Upper lobe of right lung (tissue), 1 donor: ENCODE measurements around the gene UTRN. TPM values are rescaled to one million over a fixed set of nuclear protein-coding genes. Genes with fewer than 3 reads are reported as not detected.
A peak's percentile ranks its signal among the peaks of the same experiment; 100 is the strongest.

Experiments used
- ATAC-seq: fragments of 200-7000 bp; cut with Tn5 transposase; one replicate; pipeline ENCODE4 v1.9.1; 2020; ENCODE audit warnings: mild to moderate bottlenecking, moderate library complexity
- DNase-seq: peaks from one replicate; pipeline ENCODE4 v3.0.0-alpha.2; 2020
- H3K27ac ChIP-seq: fragments of 200-600 bp; one replicate; pipeline ENCODE4 v1.8.0; 2022
- H3K27me3 ChIP-seq: fragments of 200-600 bp; one replicate; pipeline ENCODE4 v1.8.0; 2022; ENCODE audit warnings: mild to moderate bottlenecking
- H3K36me3 ChIP-seq: fragments of 200-600 bp; one replicate; pipeline ENCODE4 v1.8.0; 2022
- H3K4me1 ChIP-seq: fragments of 200-600 bp; one replicate; pipeline ENCODE4 v1.8.0; 2022
- H3K4me3 ChIP-seq: fragments of 200-600 bp; one replicate; pipeline ENCODE4 v1.8.0; 2022; ENCODE audit warnings: mild to moderate bottlenecking
- H3K9me3 ChIP-seq: fragments of 200-600 bp; one replicate; pipeline ENCODE4 v1.8.0; 2022
- CTCF ChIP-seq: fragments of 200-600 bp; IDR thresholded peaks from one replicate; pipeline ENCODE4 v1.8.0; 2022; ENCODE audit warnings: antibody characterized with exemption
- intact Hi-C: fragments of 100-400 bp; cut with DNase I; formaldehyde crosslinking; loops from one replicate; pipeline ENCODE4 v1.11.0; 2022
- total RNA-seq: library from RNA; stranded (reverse); fragmentation: NEBNext Ultra II Directional; extraction: Animal tissue kit (Norgen Biotek cat#: 25700); gene quantifications from one replicate; pipeline ENCODE4 v1.2.1, GENCODE V29; 2021
- donor health status: DM: no; HTN: yes; CAD: no; lungs with severe emphysema.

UTRN gene
- total RNA-seq, 1 donor from 2014 or later = 316 TPM

GRCh38 chr6:144296973-144297372 lies 11.8 kb downstream of the UTRN start:
- intact Hi-C loops = no loop called here

GRCh38 chr6:144297511-144298100 lies 12.5 kb downstream of the UTRN start:
- no peak for TF ChIP-seq CTCF
- Histone ChIP-seq H3K27ac (peak overlapping the region; percentile 58), H3K27me3 (no peaks in the 10 kb centered on the region), H3K9me3 (no peaks in the 10 kb centered on the region), H3K36me3 (peaks cover 25% of the 10 kb centered on the region), H3K4me3 (no peak overlapping the region), H3K4me1 (peaks cover 31% of the 10 kb centered on the region)
- intact Hi-C loops = no loop called here
- ATAC-seq (no peak), DNase-seq (no peak)

More at GRCh38 chr6:144296973-144297372, 11.8 kb downstream of the UTRN start:
- peaks cover 31% of the 10 kb centered on the region for H3K36me3 ChIP-seq
- H3K9me3 ChIP-seq = no peaks in the 10 kb centered on the region
- ATAC-seq (peak; percentile 63), DNase-seq (no peak)
- peak overlapping the region; percentile 58 for H3K27ac ChIP-seq
- H3K4me1 ChIP-seq = peaks cover 31% of the 10 kb centered on the region
- TF ChIP-seq CTCF = no peak
- H3K4me3 ChIP-seq = no peak overlapping the region
- no peaks in the 10 kb centered on the region for H3K27me3 ChIP-seq

- Histone ChIP-seq H3K4me1 (peaks cover 29% of the 10 kb centered on the region), H3K27me3 (no peaks in the 10 kb centered on the region), H3K36me3 (peaks cover 19% of the 10 kb centered on the region), H3K4me3 (no peak overlapping the region), H3K27ac (peak overlapping the region; percentile 20), H3K9me3 (no peaks in the 10 kb centered on the region)
- ATAC-seq (peak; percentile 28), DNase-seq (no peak)
- intact Hi-C loops = no loop called here
- TF ChIP-seq CTCF = no peak
Measured at GRCh38 chr6:144298194-144298593, 13.1 kb downstream of the UTRN start.

GRCh38 chr6:144298916-144299315 lies 13.8 kb downstream of the UTRN start:
- no peak for TF ChIP-seq CTCF
- H3K4me3 ChIP-seq = no peak overlapping the region
- ATAC-seq (no peak), DNase-seq (no peak)
- no peak overlapping the region for H3K27ac ChIP-seq
- peaks cover 28% of the 10 kb centered on the region for H3K4me1 ChIP-seq
- intact Hi-C loops = no loop called here
- no peaks in the 10 kb centered on the region for H3K27me3 ChIP-seq
- H3K9me3 ChIP-seq = no peaks in the 10 kb centered on the region
- peaks cover 14% of the 10 kb centered on the region for H3K36me3 ChIP-seq

- intact Hi-C loops = no loop called here
- Histone ChIP-seq H3K9me3 (no peaks in the 10 kb centered on the region), H3K4me3 (no peak overlapping the region), H3K27ac (no peak overlapping the region), H3K36me3 (no peaks in the 10 kb centered on the region), H3K4me1 (peaks cover 15% of the 10 kb centered on the region), H3K27me3 (no peaks in the 10 kb centered on the region)
- no peak for DNase-seq
- TF ChIP-seq CTCF = no peak
- ATAC-seq = peak; percentile 70
Measured at GRCh38 chr6:144302701-144303372, 17.7 kb downstream of the UTRN start.
